Adrenal gland (tissue), 12 donors: ENCODE data around the gene HMGXB3. TPM values are rescaled to one million over a fixed set of nuclear protein-coding genes. Genes with fewer than 3 reads are reported as not detected.
A peak's percentile ranks its signal among the peaks of the same experiment; 100 is the strongest.

Source experiments
- DNase-seq, 7 donors: peaks; one replicate each; pipeline ENCODE4 v3.0.0-alpha.2; 2019 to 2020
- H3K27ac ChIP-seq, 5 donors: fragments of 200-600 bp; sonication (generic) in 4 of 5; 1 replicate in 3 of 5; 2 replicates in 2 of 5; pipeline versions ENCODE4 v1.5.1 to v1.8.0; 2016 to 2020; ENCODE audit warnings: mild to moderate bottlenecking in 1 of 5
- H3K27me3 ChIP-seq: fragments of 200-600 bp; 2 replicates; pipeline ENCODE4 v1.8.0; 2021
- H3K36me3 ChIP-seq, 2 donors: fragments of 200-600 bp; replicated peaks in 1 of 2; 1 replicate in 1 of 2; 2 replicates in 1 of 2; pipeline versions ENCODE4 v1.5.1 to v1.8.0; 2018 to 2022
- H3K4me1 ChIP-seq, 2 donors: fragments of 200-600 bp; replicated peaks in 1 of 2; 1 replicate in 1 of 2; 2 replicates in 1 of 2; pipeline versions ENCODE4 v1.5.1 to v1.8.0; 2018 to 2021
- H3K4me3 ChIP-seq, 4 donors: fragments of 200-600 bp; sonication (generic) in 3 of 4; one replicate each; pipeline ENCODE4 v1.5.1; 2016 to 2018
- H3K9me3 ChIP-seq, 3 donors: fragments of 200-600 bp; sonication (generic) in 1 of 3; replicated peaks in 1 of 3; 1 replicate in 2 of 3; 2 replicates in 1 of 3; pipeline versions ENCODE4 v1.5.1 to v1.8.0; 2016 to 2021
- CTCF ChIP-seq, 6 experiments: fragments of 450-650 bp in 4 of 6; fragments of 200-600 bp in 2 of 6; sonication (generic) in 1 of 6; IDR thresholded peaks; 1 replicate in 5 of 6; 2 replicates in 1 of 6; pipeline versions ENCODE4 v1.5.1 to v1.8.0; 2016 to 2021; ENCODE audit warnings: antibody characterized with exemption in 6 of 6, mild to moderate bottlenecking in 2 of 6, moderate library complexity in 1 of 6
- POLR2A ChIP-seq, 2 donors: fragments of 450-650 bp; IDR thresholded peaks; one replicate each; pipeline ENCODE4 v1.6.1; 2017; ENCODE audit warnings: antibody characterized with exemption in 2 of 2, mild to moderate bottlenecking in 2 of 2, moderate library complexity in 1 of 2
- WGBS, 4 donors: extraction: QIAGEN DNeasy Blood & Tissue Kit in 2 of 4; methylation state at CpG; one replicate each; pipeline versions ENCODE4 v1.1.5 to v1.1.7; 2013 to 2017; 5-methylcytosine and 5-hydroxymethylcytosine counted together
- intact Hi-C, 2 donors: fragments of 100-400 bp; cut with DNase I; formaldehyde crosslinking; loops; one replicate each; pipeline versions ENCODE4 v1.14.1 to v1.15.0; 2022 to 2023
- polyA plus RNA-seq, 3 donors: library from polyadenylated mRNA; stranded (reverse); fragments of 200-250 nt in 2 of 3; fragments of 350-450 nt in 1 of 3; fragmentation: Illumina TruSeq in 1 of 3; extraction: RNeasy Lipid Tissue Mini Kit (QIAGEN cat#74804) in 1 of 3; gene quantifications; one replicate each; pipeline ENCODE4 v1.2.3, GENCODE V29; 2013 to 2014
- total RNA-seq, 9 donors: library from RNA; depleted of rRNA in 4 of 9; stranded (reverse); fragments of >200 nt in 4 of 9; fragments of 120-200 nt in 1 of 9; fragmentation: NEBNext Ultra II Directional in 1 of 9; extraction: Animal tissue kit (Norgen Biotek cat#: 25700) in 1 of 9; gene quantifications; one replicate each; pipeline versions ENCODE4 v1.1.0 to v1.2.4, GENCODE V29; 2013 to 2023
- donor health status: healthy with polysubstance abuse.
- donor health status: Bipolar disorder and iron deficiency.
- donor health status: DM: yes; HTN: yes; CAD: no.
- donor health status: DM: no; HTN: no; CAD: no.
- donor health status: DM: no; HTN: no; CAD: no.
- donor health status: DM: yes; HTN: yes; CAD: no.

HMGXB3 gene
- total and polyA plus RNA-seq, 12 donors, result 22.8 to 56.5 (median 36.1) TPM

GRCh38 chr5:149982505-149982904, 18.0 kb upstream of the HMGXB3 start:
- Histone ChIP-seq H3K36me3 (peaks cover 0 to 33% of the 10 kb centered on the region in 2 donors), H3K4me3 (no peak overlapping the region), H3K27ac (no peak overlapping the region), H3K4me1 (no peaks in the 10 kb centered on the region), H3K9me3 (no peaks in the 10 kb centered on the region), H3K27me3 (no peaks in the 10 kb centered on the region)
- intact Hi-C loops, result loop anchor here in 1 of 2 donors (10.0 kb wide), 1 partner anchor 348 kb away; no protein-coding TSS in a partner anchor
- DNase-seq, result no peak
- TF ChIP-seq CTCF (IDR thresholded peaks at IDR 0.05) (no peak), POLR2A (IDR thresholded peaks at IDR 0.05) (no peak)

DNA sequence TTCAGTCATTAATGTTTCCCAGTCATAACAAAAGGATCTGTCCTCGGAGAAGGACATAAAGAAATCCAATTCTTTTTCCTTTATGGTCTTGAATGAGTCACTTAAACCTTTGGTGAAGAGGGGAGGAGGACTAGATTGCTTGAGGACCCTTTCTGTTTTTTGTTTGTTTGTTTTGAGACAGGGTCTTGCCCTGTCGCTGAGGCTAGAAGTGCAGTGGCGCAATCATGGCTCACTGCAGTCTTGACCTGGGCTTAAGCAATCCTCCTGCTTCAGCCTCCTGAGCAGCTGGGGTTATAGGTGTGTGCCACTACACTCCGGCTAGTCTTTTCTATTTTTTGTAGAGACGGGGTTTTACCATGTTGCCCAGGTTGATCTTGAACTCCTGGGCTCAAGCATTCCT, 12.4 kb upstream of the HMGXB3 start:
- intact Hi-C loops, result loop anchor here (5.0 to 10.0 kb wide), 2 partner anchors 151 to 353 kb away; no protein-coding TSS in a partner anchor

DNA sequence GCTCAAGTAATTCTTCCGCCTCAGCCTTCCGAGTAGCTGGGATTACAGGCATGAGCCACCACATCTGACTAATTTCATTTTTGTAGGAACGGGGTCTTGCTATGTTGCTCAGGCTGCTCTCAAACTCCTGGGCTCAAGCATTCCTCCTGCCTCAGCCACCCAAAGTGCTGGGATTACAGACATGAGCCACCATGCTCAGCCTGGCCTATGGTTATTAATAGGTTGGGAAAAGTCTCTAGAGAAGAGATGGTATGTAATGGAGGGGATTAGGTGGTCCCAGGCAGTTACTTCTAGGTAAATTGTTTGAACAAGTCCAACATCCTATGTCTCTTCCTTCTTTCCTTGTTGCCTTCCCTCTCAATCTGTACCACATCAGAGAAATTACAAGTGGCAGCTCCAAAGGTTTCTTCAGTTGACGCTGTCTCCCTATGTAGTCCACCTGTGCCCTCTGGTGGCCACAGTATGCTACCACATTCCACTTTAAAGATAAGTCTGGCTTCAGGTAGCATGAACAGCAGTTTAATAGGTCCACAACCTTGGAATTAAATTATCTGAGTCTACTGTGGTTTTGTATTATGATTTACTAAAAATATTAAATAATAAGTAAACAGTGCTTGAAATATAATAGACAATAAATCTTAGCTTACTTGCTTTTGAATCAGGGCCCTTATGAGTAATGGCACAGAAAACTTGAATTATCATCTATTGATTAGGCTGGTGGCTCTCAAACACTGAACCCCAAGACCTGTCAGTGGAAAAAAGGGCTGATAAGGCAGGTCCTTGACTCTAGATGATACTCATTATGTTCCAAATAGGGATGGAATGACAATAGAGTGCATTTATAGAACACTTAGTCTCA, 9.8 kb upstream of the HMGXB3 start:
- no peak for TF ChIP-seq POLR2A (IDR thresholded peaks at IDR 0.05)
- TF ChIP-seq CTCF (IDR thresholded peaks at IDR 0.05), result peak; percentile 94 to 98 (median 96)
- intact Hi-C loops, result loop anchor here in 1 of 2 donors (5.0 kb wide), 1 partner anchor 353 kb away; no protein-coding TSS in a partner anchor
- Histone ChIP-seq H3K4me3 (no peak overlapping the region), H3K9me3 (no peaks in the 10 kb centered on the region), H3K27me3 (no peaks in the 10 kb centered on the region), H3K27ac (no peak overlapping the region), H3K36me3 (peaks cover 0 to 10% of the 10 kb centered on the region in 2 donors), H3K4me1 (no peaks in the 10 kb centered on the region)
- DNase-seq, result peak; percentile 67 to 93 (median 83)
- 65 to 70% (median 69%) methylated on average over 4 of the region's 4 CpGs for WGBS, 4 donors

More for the DNA sequence above, 12.4 kb upstream of the HMGXB3 start:
- Histone ChIP-seq H3K9me3 (no peaks in the 10 kb centered on the region), H3K27ac (no peak overlapping the region), H3K4me3 (no peak overlapping the region), H3K36me3 (no peaks in the 10 kb centered on the region), H3K27me3 (no peaks in the 10 kb centered on the region), H3K4me1 (no peaks in the 10 kb centered on the region)
- TF ChIP-seq POLR2A (IDR thresholded peaks at IDR 0.05) (no peak), CTCF (IDR thresholded peaks at IDR 0.05) (no peak)
- DNase-seq, result no peak
- 80 to 90% (median 89%) methylated on average over 5 of the region's 5 CpGs for WGBS, 4 donors

GRCh38 chr5:149993471-149993870, 7.1 kb upstream of the HMGXB3 start:
- no peaks in the 10 kb centered on the region for H3K9me3 ChIP-seq
- no peaks in the 10 kb centered on the region for H3K4me1 ChIP-seq
- no peak for DNase-seq
- peaks cover 0 to 14% of the 10 kb centered on the region in 2 donors for H3K36me3 ChIP-seq
- intact Hi-C loops, result loop anchor here in 1 of 2 donors (5.0 kb wide), 1 partner anchor 356 kb away; no protein-coding TSS in a partner anchor
- 84 to 98% (median 93%) methylated on average over 3 of the region's 3 CpGs for WGBS, 4 donors
- H3K27me3 ChIP-seq, result no peaks in the 10 kb centered on the region
- no peak overlapping the region for H3K27ac ChIP-seq
- TF ChIP-seq CTCF (IDR thresholded peaks at IDR 0.05) (no peak), POLR2A (IDR thresholded peaks at IDR 0.05) (no peak)
- H3K4me3 ChIP-seq, result no peak overlapping the region
